SJSA1 (cell line): ENCODE results near the gene MATN1. TPM values are rescaled to one million over a fixed set of nuclear protein-coding genes. Genes with fewer than 3 reads are reported as not detected.

Experiments
- DNase-seq, 2 experiments: peaks; one replicate each; pipeline ENCODE4 v3.0.0-alpha.2; 2015 to 2020; ENCODE audit warnings: low spot score in 2 of 2, low read depth in 1 of 2
- H3K27ac ChIP-seq: fragments of 250-450 bp; sonication (Bioruptor Pico); 2 replicates; pipeline ENCODE4 v1.5.1; 2020; ENCODE audit warnings: mild to moderate bottlenecking, moderate library complexity
- H3K27me3 ChIP-seq: fragments of 250-450 bp; sonication (Bioruptor Pico); replicated peaks from 2 replicates; pipeline ENCODE4 v1.5.1; 2020; ENCODE audit warnings: mild to moderate bottlenecking, moderate library complexity
- H3K36me3 ChIP-seq: fragments of 250-450 bp; sonication (Bioruptor Pico); 2 replicates; pipeline ENCODE4 v1.5.1; 2020; ENCODE audit warnings: mild to moderate bottlenecking
- H3K4me1 ChIP-seq: fragments of 250-450 bp; sonication (Bioruptor Pico); replicated peaks from 2 replicates; pipeline ENCODE4 v1.6.1; 2021; ENCODE audit warnings: mild to moderate bottlenecking
- H3K4me3 ChIP-seq: fragments of 250-450 bp; sonication (Bioruptor Pico); 2 replicates; pipeline ENCODE4 v1.5.1; 2020; ENCODE audit warnings: mild to moderate bottlenecking
- H3K9me3 ChIP-seq: fragments of 250-450 bp; sonication (Bioruptor Pico); replicated peaks from 2 replicates; pipeline ENCODE4 v1.5.1; 2020; ENCODE audit warnings: mild to moderate bottlenecking
- total RNA-seq: library from RNA; depleted of rRNA; stranded (reverse); fragments of >200 nt; shearing (Covaris generic); gene quantifications from 2 replicates; pipeline ENCODE4 v1.2.3, GENCODE V29; 2014

MATN1 gene
- total RNA-seq, 1 experiment from 2014 or later = 0.26 TPM

DNA sequence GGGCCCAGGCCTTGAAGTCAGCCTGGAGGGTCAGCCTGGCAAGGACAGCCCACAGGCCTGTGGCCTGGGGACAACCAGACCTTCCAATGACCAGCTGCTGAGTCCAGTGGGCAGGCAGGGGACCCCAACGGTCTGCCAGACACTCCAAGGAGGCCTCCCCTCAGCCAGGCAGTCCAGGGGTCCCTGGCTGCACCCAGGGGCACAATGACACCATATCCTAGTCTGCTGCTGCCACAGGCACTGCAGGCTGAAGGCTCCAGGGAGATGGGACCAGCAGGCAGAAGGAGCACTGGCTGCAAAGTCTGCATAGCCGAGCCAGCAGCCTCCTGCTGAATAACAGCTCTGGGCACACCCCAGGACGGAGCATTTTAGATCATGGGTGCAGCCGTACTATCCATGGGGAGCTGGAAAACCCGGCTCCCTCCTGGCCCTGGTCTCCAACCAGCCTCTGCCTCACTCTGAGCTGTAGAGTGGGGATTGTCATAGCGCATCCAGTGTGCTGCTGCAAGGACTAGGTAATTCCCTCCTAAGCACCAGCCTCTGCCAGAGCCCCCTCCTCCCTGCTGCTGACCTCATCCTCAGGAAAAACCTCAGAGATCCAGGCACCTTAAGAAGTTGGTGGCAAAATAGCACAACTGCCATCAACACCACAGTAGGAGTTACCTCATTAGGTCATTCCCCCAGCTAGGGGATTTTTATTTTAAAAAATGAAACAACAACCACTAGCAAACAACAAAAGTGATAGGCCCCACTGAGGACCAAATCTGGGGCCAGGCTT, 39.0 kb upstream of the MATN1 start:
- Histone ChIP-seq H3K4me1 (peaks cover 8% of the 10 kb centered on the region), H3K36me3 (no peaks in the 10 kb centered on the region), H3K4me3 (no peak overlapping the region), H3K9me3 (no peaks in the 10 kb centered on the region), H3K27ac (no peak overlapping the region), H3K27me3 (no peaks in the 10 kb centered on the region)
- DNase-seq = no peak

DNA sequence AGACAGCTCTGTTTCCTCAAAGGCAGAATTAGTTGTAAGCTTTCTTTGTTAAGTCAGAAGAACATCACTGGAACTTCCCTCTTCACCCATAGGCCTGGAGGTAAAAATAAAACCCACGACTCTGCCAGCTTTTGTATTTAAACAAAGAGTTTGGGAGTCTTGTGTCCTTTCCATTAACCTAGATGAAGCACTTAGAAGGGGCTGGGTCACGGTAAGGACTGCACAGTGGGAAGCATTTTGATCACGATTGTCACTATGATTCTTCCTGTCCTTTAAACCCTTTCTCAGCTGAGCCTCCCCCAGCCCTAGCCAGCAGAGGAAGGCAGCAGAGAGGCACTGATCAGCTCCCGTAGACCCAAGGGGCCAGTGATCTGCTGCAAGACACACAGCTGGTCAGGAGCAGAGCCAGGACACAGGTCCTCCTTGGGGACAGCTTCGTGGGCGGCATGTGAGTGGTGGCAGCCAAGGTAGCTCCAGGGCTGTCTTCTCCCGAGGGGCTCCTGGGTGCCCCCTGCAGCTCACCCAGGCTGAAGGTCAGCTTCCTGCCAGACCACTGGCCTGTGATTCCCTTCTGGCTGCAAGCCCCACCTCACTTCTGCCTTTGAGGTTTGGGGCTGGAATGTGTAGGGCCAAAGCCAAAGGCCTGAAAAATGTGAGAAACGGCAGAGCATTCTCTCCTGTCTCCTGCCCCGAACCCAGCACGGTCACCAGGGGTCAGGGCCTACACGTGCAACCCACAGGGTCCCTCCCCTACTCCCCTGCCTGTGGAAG, 38.2 kb upstream of the MATN1 start:
- Histone ChIP-seq H3K4me1 (peaks cover 14% of the 10 kb centered on the region), H3K27ac (no peak overlapping the region), H3K27me3 (no peaks in the 10 kb centered on the region), H3K4me3 (no peak overlapping the region), H3K36me3 (no peaks in the 10 kb centered on the region), H3K9me3 (no peaks in the 10 kb centered on the region)
- no peak for DNase-seq

- DNase-seq = no peak
- Histone ChIP-seq H3K4me1 (peaks cover 21% of the 10 kb centered on the region), H3K27me3 (no peaks in the 10 kb centered on the region), H3K4me3 (no peak overlapping the region), H3K9me3 (no peaks in the 10 kb centered on the region), H3K27ac (no peak overlapping the region), H3K36me3 (no peaks in the 10 kb centered on the region)
Measured at GRCh38 chr1:30760596-30761324, 37.4 kb upstream of the MATN1 start.

GRCh38 chr1:30759718-30760281, 36.4 kb upstream of the MATN1 start:
- Histone ChIP-seq H3K27me3 (no peaks in the 10 kb centered on the region), H3K4me1 (peaks cover 21% of the 10 kb centered on the region), H3K9me3 (no peaks in the 10 kb centered on the region), H3K27ac (no peak overlapping the region), H3K4me3 (no peak overlapping the region), H3K36me3 (no peaks in the 10 kb centered on the region)
- no peak for DNase-seq

DNA sequence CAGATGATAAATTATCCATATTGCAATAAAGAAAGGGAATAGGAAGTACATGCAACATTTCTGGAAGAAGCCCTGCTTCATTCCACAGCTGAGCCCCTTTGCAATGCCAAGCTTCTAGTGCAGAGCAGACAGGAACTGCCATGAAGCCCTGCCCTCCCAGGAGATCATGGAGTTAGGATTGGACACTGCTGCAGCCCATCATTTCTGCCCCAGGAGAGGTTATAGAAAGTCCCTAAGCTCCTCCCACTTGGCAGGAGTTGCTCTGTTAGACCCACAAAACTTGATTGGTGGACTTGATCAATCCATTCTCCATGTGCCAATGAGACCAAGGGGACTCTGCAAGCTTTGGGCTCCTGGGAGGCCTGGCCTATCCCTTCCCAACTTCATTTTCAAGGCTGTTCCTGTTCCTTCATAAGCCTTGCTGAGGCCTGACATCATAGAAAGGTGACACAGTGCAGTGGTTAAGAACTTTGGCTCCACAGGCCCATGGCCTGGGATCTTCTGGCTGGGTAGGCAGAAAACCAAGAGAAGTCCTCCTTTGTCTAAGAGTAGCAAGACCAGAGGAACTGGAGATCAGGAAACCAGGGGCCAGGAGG, 35.5 kb upstream of the MATN1 start:
- no peak overlapping the region for H3K4me3 ChIP-seq
- H3K27ac ChIP-seq = no peak overlapping the region
- no peaks in the 10 kb centered on the region for H3K36me3 ChIP-seq
- H3K27me3 ChIP-seq = no peaks in the 10 kb centered on the region
- H3K4me1 ChIP-seq = peaks cover 20% of the 10 kb centered on the region
- no peaks in the 10 kb centered on the region for H3K9me3 ChIP-seq
- DNase-seq = peak in 1 of 2 experiments; percentile 10

GRCh38 chr1:30758121-30758688, 34.8 kb upstream of the MATN1 start:
- Histone ChIP-seq H3K36me3 (no peaks in the 10 kb centered on the region), H3K27me3 (no peaks in the 10 kb centered on the region), H3K27ac (no peak overlapping the region), H3K4me3 (no peak overlapping the region), H3K4me1 (peaks cover 14% of the 10 kb centered on the region), H3K9me3 (no peaks in the 10 kb centered on the region)
- no peak for DNase-seq

- Histone ChIP-seq H3K9me3 (no peaks in the 10 kb centered on the region), H3K27me3 (no peaks in the 10 kb centered on the region), H3K36me3 (no peaks in the 10 kb centered on the region), H3K4me3 (no peak within 1 kb of the TSS), H3K4me1 (peaks cover 14% of the 10 kb centered on the region), H3K27ac (peak within 1 kb of the TSS; percentile 38)
- DNase-seq = no peak
Measured at GRCh38 chr1:30757352-30758120, 34.2 kb upstream of the MATN1 start, which contains the start of gene LAPTM5. TSS of gene LAPTM5 (minus strand) at chr1:30757774. CDS start at chr1:30757745, 29 bp downstream.

DNA sequence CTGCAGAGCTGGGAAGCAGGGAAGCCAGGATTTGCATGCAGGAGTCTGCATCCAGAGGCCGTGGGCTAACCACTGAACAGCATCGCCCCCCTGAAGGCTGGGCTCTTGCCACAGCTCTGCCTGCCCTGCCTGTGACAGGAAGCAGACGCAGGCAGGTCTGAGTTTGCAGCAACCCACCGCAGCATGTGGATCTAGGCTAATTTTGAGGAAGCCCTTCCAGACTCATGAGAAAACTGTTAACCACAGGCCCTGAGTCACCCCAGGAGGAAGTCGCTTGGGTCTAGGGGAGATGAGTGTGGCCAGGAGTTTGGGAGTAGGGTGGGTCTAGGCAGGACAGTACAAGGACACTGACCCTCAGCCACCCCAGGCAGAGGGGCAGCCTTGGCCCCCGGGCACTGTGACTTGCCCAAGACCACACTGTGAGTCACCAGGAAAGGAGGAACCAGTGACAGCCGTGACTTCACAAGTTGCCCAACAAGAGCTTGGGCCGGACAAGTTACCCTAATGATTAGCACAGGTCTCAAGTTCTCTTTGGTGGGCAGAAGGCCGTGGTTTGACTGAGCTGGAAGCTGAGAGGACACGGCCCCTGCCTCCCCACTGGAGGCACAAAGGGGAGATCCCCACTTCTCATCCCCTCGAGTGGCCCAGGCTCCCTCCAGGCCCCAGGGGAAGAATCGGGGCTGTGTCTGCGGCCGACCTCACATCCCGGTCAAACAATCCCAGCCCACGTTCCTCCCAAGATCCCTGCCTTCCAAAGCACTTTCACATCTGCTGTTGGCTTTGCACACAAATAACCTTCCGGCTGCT, 33.4 kb upstream of the MATN1 start:
- peaks cover 14% of the 10 kb centered on the region for H3K4me1 ChIP-seq
- no peaks in the 10 kb centered on the region for H3K9me3 ChIP-seq
- peak; percentile 49 to 64 for DNase-seq
- H3K36me3 ChIP-seq = no peaks in the 10 kb centered on the region
- H3K27ac ChIP-seq = peak overlapping the region; percentile 38
- H3K27me3 ChIP-seq = no peaks in the 10 kb centered on the region
- H3K4me3 ChIP-seq = no peak overlapping the region

GRCh38 chr1:30756206-30756544, 32.8 kb upstream of the MATN1 start:
- no peak for DNase-seq
- H3K36me3 ChIP-seq = no peaks in the 10 kb centered on the region
- no peak overlapping the region for H3K4me3 ChIP-seq
- H3K9me3 ChIP-seq = no peaks in the 10 kb centered on the region
- no peak overlapping the region for H3K27ac ChIP-seq
- H3K27me3 ChIP-seq = no peaks in the 10 kb centered on the region
- peaks cover 14% of the 10 kb centered on the region for H3K4me1 ChIP-seq

DNA sequence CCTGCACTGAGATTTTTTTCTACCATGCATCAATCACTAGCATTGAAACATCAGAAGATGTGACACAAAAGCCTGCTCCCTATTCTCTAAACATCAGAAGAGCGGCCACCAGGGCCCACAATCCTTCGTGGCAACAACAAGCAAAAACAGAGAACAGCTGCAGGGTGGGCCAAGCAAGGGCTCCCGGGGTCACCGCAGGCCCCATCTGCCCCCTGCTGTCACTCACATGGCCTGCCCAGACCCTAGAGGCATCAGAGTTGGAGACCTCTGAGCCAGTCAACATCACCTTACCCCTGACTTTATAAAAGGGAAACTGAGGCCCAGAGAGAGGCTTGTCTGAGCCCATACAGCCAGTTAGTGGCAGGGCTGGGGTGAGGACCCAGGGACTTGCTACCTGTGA, 32.4 kb upstream of the MATN1 start:
- no peaks in the 10 kb centered on the region for H3K9me3 ChIP-seq
- H3K36me3 ChIP-seq = no peaks in the 10 kb centered on the region
- DNase-seq = no peak
- H3K27ac ChIP-seq = no peak overlapping the region
- H3K4me1 ChIP-seq = peaks cover 14% of the 10 kb centered on the region
- H3K4me3 ChIP-seq = no peak overlapping the region
- no peaks in the 10 kb centered on the region for H3K27me3 ChIP-seq

- no peak overlapping the region for H3K4me3 ChIP-seq
- H3K36me3 ChIP-seq = no peaks in the 10 kb centered on the region
- H3K9me3 ChIP-seq = no peaks in the 10 kb centered on the region
- H3K27ac ChIP-seq = no peak overlapping the region
- H3K27me3 ChIP-seq = no peaks in the 10 kb centered on the region
- peaks cover 14% of the 10 kb centered on the region for H3K4me1 ChIP-seq
- no peak for DNase-seq
Measured at GRCh38 chr1:30755334-30755733, 31.9 kb upstream of the MATN1 start.

DNA sequence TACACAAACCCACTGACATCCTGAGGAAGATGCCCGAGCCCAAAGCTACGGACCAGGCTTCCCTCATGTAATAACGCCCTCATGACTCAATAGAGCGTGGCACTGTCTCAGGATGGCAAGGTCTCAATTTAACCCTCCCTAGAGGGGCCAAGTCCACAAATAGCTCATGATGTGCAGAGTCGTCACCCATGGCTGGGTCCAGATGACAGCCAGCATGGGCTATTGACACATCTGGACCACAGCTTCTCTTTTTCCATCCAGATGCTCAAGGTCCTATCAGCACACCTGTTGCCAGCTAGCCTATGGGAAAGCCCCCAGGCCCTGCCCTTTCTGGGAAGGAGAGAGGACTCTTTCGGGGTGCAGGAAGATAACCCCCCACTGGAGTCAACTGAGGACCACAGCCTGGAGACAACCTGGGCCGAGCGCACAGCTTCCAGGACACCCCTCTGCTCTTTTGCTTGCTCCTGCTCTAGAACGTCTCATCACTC, 31.3 kb upstream of the MATN1 start:
- no peak for DNase-seq
- Histone ChIP-seq H3K36me3 (no peaks in the 10 kb centered on the region), H3K4me1 (peaks cover 14% of the 10 kb centered on the region), H3K4me3 (no peak overlapping the region), H3K9me3 (no peaks in the 10 kb centered on the region), H3K27ac (no peak overlapping the region), H3K27me3 (no peaks in the 10 kb centered on the region)
